Ovary (tissue), 9 donors: ENCODE measurements around the gene P2RY6. TPM values are rescaled to one million over a fixed set of nuclear protein-coding genes. Genes with fewer than 3 reads are reported as not detected.
"Not testable (repeated sequence)": the region's sequence is repeated elsewhere in the genome, so short reads cannot be mapped to it uniquely, and the experiment has no call there.

Experiments
- DNase-seq, 5 donors: peaks; one replicate each; pipeline ENCODE4 v3.0.0-alpha.2; 2019 to 2020
- H3K27ac ChIP-seq, 2 donors: fragments of 200-600 bp; one replicate each; pipeline versions ENCODE4 v1.5.1 to v1.8.0; 2019 to 2022
- H3K27me3 ChIP-seq: fragments of 200-600 bp; one replicate; pipeline ENCODE4 v1.8.0; 2022
- H3K36me3 ChIP-seq: fragments of 200-600 bp; sonication (generic); one replicate; pipeline ENCODE4 v1.5.1; 2019
- H3K4me1 ChIP-seq: one replicate; pipeline ENCODE4 v1.8.1; 2013; ENCODE audit warnings: mild to moderate bottlenecking, moderate library complexity; ENCODE audit not compliant: insufficient read depth
- H3K4me3 ChIP-seq: fragments of 200-600 bp; sonication (generic); one replicate; pipeline ENCODE4 v1.5.1; 2017
- H3K9me3 ChIP-seq, 2 donors: fragments of 200-600 bp in 1 of 2; sonication (generic) in 1 of 2; one replicate each; pipeline versions ENCODE4 v1.5.1 to v1.8.1; 2013 to 2019; ENCODE audit warnings: mild to moderate bottlenecking in 1 of 2, moderate library complexity in 1 of 2
- CTCF ChIP-seq, 3 donors: fragments of 450-650 bp in 2 of 3; fragments of 200-600 bp in 1 of 3; IDR thresholded peaks; one replicate each; pipeline versions ENCODE4 v1.5.1 to v1.8.0; 2016 to 2022; ENCODE audit warnings: antibody characterized with exemption in 3 of 3, mild to moderate bottlenecking in 1 of 3
- EP300 ChIP-seq: sonication (generic); formaldehyde crosslinking; IDR thresholded peaks from one replicate; pipeline ENCODE4 v1.6.1; 2017; ENCODE audit warnings: antibody characterized with exemption
- POLR2A ChIP-seq: fragments of 450-650 bp; IDR thresholded peaks from one replicate; pipeline ENCODE4 v1.6.1; 2017; ENCODE audit warnings: antibody characterized with exemption, mild to moderate bottlenecking, moderate library complexity
- WGBS, 3 donors: extraction: QIAGEN DNeasy Blood & Tissue Kit in 1 of 3; methylation state at CpG; one replicate each; pipeline versions ENCODE4 v1.1.5 to v1.1.7; 2013 to 2017; 5-methylcytosine and 5-hydroxymethylcytosine counted together
- intact Hi-C, 4 donors: fragments of 100-400 bp; cut with DNase I; formaldehyde crosslinking; loops; one replicate each; pipeline versions ENCODE4 v1.11.0 to v1.15.1; 2022 to 2023
- polyA plus RNA-seq, 2 donors: library from polyadenylated mRNA; stranded (reverse); fragments of 200-250 nt in 1 of 2; fragments of 350-450 nt in 1 of 2; fragmentation: Illumina TruSeq in 1 of 2; extraction: RNeasy Lipid Tissue Mini Kit (QIAGEN cat#74804) in 1 of 2; gene quantifications; one replicate each; pipeline ENCODE4 v1.2.3, GENCODE V29; 2013 to 2014
- total RNA-seq, 7 donors: library from RNA; depleted of rRNA in 2 of 7; stranded (reverse); fragments of >200 nt in 2 of 7; fragmentation: NEBNext Ultra II Directional in 3 of 7; extraction: Animal tissue kit (Norgen Biotek cat#: 25700) in 3 of 7; gene quantifications; one replicate each; pipeline versions ENCODE4 v1.1.0 to v1.2.4, GENCODE V29; 2016 to 2023
- donor health status: DM: no; HTN: no; CAD: no; lungs with moderate emphysema.
- donor health status: DM: no; HTN: no; CAD: no.
- donor health status: Bipolar disorder and iron deficiency.
- donor health status: DM: yes; HTN: yes; CAD: no.
- donor health status: DM: no; HTN: no; CAD: no.
- donor health status: DM: yes; HTN: yes; CAD: no.

Gene P2RY6
- total and polyA plus RNA-seq, 9 donors: 0.23 to 1.4 (median 0.66) TPM; not detected in 1

GRCh38 chr11:73229321-73229895 is 42.7 kb upstream of the P2RY6 start:
- Histone ChIP-seq H3K27ac (no peak overlapping the region), H3K4me1 (peaks cover 3% of the 10 kb centered on the region), H3K27me3 (no peaks in the 10 kb centered on the region), H3K9me3 (no peaks in the 10 kb centered on the region), H3K36me3 (no peaks in the 10 kb centered on the region), H3K4me3 (no peak overlapping the region)
- no peak for TF ChIP-seq EP300
- TF ChIP-seq CTCF (IDR thresholded peaks at IDR 0.05): no peak
- TF ChIP-seq POLR2A: no peak
- DNase-seq: peak in 1 of 5 donors; percentile 46
- intact Hi-C loops: no loop called here
- 53 to 57% (median 55%) methylated on average over 11 of the region's 11 CpGs for WGBS, 3 donors

GRCh38 chr11:73229896-73230875 is 42.0 kb upstream of the P2RY6 start:
- Histone ChIP-seq H3K9me3 (no peaks in the 10 kb centered on the region), H3K27ac (no peak overlapping the region), H3K27me3 (no peaks in the 10 kb centered on the region), H3K4me3 (no peak overlapping the region), H3K4me1 (peaks cover 3% of the 10 kb centered on the region), H3K36me3 (no peaks in the 10 kb centered on the region)
- intact Hi-C loops: loop anchor here in 1 of 4 donors (10.0 kb wide), 1 partner anchor 395 kb away; no protein-coding TSS in a partner anchor
- 69 to 76% (median 75%) methylated on average over 16 of the region's 16 CpGs for WGBS, 3 donors
- peak in 2 of 5 donors; percentile 1 to 26 for DNase-seq
- TF ChIP-seq CTCF (IDR thresholded peaks at IDR 0.05) (no peak), POLR2A (no peak), EP300 (no peak)

- intact Hi-C loops: loop anchor here in 1 of 4 donors (10.0 kb wide), 1 partner anchor 396 kb away; no protein-coding TSS in a partner anchor
- DNase-seq: peak in 2 of 5 donors; percentile 2 to 28
- Histone ChIP-seq H3K4me3 (no peak overlapping the region), H3K9me3 (no peaks in the 10 kb centered on the region), H3K36me3 (no peaks in the 10 kb centered on the region), H3K27ac (no peak overlapping the region), H3K27me3 (no peaks in the 10 kb centered on the region), H3K4me1 (peaks cover 3% of the 10 kb centered on the region)
- TF ChIP-seq CTCF (IDR thresholded peaks at IDR 0.05): no peak
- no peak for TF ChIP-seq POLR2A
- no peak for TF ChIP-seq EP300
- WGBS, 3 donors: 91 to 99% (median 96%) methylated on average over 7 of the region's 7 CpGs
Observed at GRCh38 chr11:73230931-73231330, 41.2 kb upstream of the P2RY6 start.

- intact Hi-C loops: loop anchor here in 1 of 4 donors (10.0 kb wide), 1 partner anchor 398 kb away; no protein-coding TSS in a partner anchor
- H3K9me3 ChIP-seq: not testable (repeated sequence)
- DNase-seq: peak in 1 of 5 donors; percentile 13
Observed at GRCh38 chr11:73232487-73232886, 39.7 kb upstream of the P2RY6 start.

More at GRCh38 chr11:73232487-73232886, 39.7 kb upstream of the P2RY6 start:
- not testable (repeated sequence) for H3K4me1 ChIP-seq, H3K36me3 ChIP-seq, H3K4me3 ChIP-seq, H3K27me3 ChIP-seq, H3K27ac ChIP-seq
- WGBS, 3 donors: 96 to 98% (median 97%) methylated on average over 7 of the region's 7 CpGs
